HPDE6-E6E7 (cell line): ENCODE measurements around the gene SLC24A3.

Experiments used
- DNase-seq: peaks from one replicate; pipeline ENCODE4 v3.0.0; 2011; ENCODE audit warnings: missing footprints; ENCODE audit errors: extremely low spot score

SLC24A3 gene

GRCh38 chr20:19271879-19272651 is 59.6 kb downstream of the SLC24A3 start:
- DNase-seq: no peak

- DNase-seq: no peak
These were observed 60.7 kb downstream of the SLC24A3 start for GRCh38 chr20:19272976-19273654.

- no peak for DNase-seq
These were observed 61.6 kb downstream of the SLC24A3 start for GRCh38 chr20:19274001-19274400.

GRCh38 chr20:19274412-19275015 is 62.1 kb downstream of the SLC24A3 start:
- no peak for DNase-seq

GRCh38 chr20:19275038-19275629 is 62.7 kb downstream of the SLC24A3 start:
- no peak for DNase-seq

- DNase-seq: no peak
These were observed 63.2 kb downstream of the SLC24A3 start for GRCh38 chr20:19275630-19276071.

GRCh38 chr20:19277381-19277780 is 64.9 kb downstream of the SLC24A3 start:
- no peak for DNase-seq

GRCh38 chr20:19283490-19284025 is 71.1 kb downstream of the SLC24A3 start:
- no peak for DNase-seq

GRCh38 chr20:19284400-19285178 is 72.1 kb downstream of the SLC24A3 start:
- no peak for DNase-seq

GRCh38 chr20:19285436-19285835 is 73.0 kb downstream of the SLC24A3 start:
- no peak for DNase-seq

- DNase-seq: no peak
These were observed 75.6 kb downstream of the SLC24A3 start for GRCh38 chr20:19288061-19288460.

GRCh38 chr20:19288636-19289035 is 76.2 kb downstream of the SLC24A3 start:
- DNase-seq: no peak

GRCh38 chr20:19289451-19289850 is 77.0 kb downstream of the SLC24A3 start:
- DNase-seq: no peak

- no peak for DNase-seq
These were observed 78.8 kb downstream of the SLC24A3 start for GRCh38 chr20:19291024-19291817.

GRCh38 chr20:19291818-19292132 is 79.3 kb downstream of the SLC24A3 start:
- DNase-seq: no peak

GRCh38 chr20:19292254-19292653 is 79.8 kb downstream of the SLC24A3 start:
- no peak for DNase-seq

GRCh38 chr20:19295076-19295475 is 82.6 kb downstream of the SLC24A3 start:
- DNase-seq: no peak

GRCh38 chr20:19298652-19299051 is 86.2 kb downstream of the SLC24A3 start:
- DNase-seq: no peak

GRCh38 chr20:19300395-19300794 is 88.0 kb downstream of the SLC24A3 start:
- DNase-seq: no peak

GRCh38 chr20:19301142-19301541 is 88.7 kb downstream of the SLC24A3 start:
- DNase-seq: no peak

GRCh38 chr20:19301843-19302242 is 89.4 kb downstream of the SLC24A3 start:
- DNase-seq: no peak
